SK-N-MC (cell line): Measurements from ENCODE around the gene C1orf74.

Experiments used
- EZH2 ChIP-seq: fragments of 200-600 bp; sonication (generic); IDR thresholded peaks from one replicate; pipeline ENCODE4 v1.6.1; 2017; ENCODE audit warnings: antibody characterized with exemption
- FOXP2 ChIP-seq: optimal IDR thresholded peaks from 2 replicates; pipeline ENCODE3; 2011; ENCODE audit warnings: mild to moderate bottlenecking, moderate library complexity; ENCODE audit not compliant: insufficient read depth; ENCODE audit errors: extremely low read length, control extremely low read depth
- POLR2AphosphoS5 ChIP-seq: IDR thresholded peaks from 2 replicates; pipeline ENCODE4 v1.6.1; 2012; ENCODE audit warnings: mild to moderate bottlenecking, low read depth, low read length, borderline replicate concordance

DNA sequence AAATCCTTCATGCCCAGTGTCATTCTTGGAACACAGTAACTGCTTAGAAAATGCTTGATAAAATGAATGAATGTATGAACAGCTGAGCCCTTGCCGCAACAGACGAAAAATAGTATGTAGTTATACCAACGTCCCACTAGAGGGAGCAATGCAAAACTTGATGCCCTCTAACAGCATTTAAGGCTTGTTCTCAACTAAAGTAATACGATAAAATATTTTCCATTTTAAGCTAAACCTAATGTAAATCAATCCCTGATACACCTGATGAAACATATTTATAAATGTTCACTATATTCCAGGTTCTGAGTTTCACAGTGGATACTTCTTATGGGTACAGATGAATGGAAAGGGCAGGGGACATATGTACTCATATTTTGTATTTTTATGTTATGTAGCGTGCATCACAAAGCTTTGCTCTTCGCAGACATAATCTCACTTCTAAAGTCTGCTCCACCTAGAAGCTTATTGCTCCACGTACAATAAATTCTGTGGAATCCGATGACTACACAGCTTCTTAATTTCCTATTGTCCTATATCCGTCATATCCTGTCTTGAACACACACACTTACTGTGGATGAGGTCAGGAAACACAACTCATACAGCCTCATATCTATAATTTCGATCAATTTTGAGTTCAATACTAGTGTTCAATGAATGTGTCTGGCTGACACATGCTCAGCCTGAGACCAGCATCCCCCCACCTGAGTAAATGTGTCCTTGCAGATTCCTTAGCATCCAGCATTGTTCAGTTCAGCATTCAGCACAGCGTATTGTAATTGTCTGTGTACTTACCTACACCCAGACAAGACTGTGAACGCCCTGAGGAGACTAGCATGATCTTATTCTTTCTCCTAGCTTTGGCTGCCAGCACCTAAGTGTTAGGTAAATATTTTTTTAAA is 39.0 kb upstream of the C1orf74 start:
- TF ChIP-seq EZH2 = no peak
- no peak for TF ChIP-seq POLR2AphosphoS5
- no peak for TF ChIP-seq FOXP2
